Measurements from ENCODE around the gene PRRT3. TPM values are rescaled to one million over a fixed set of nuclear protein-coding genes. Genes with fewer than 3 reads are reported as not detected.

Gene PRRT3
- total and polyA plus RNA-seq, 9 of the 15 experiments (the other 6 are each of a cell fraction or from before 2014, with no cell fraction given) = 0.06 to 1.9 (median 1.2) TPM

DNA sequence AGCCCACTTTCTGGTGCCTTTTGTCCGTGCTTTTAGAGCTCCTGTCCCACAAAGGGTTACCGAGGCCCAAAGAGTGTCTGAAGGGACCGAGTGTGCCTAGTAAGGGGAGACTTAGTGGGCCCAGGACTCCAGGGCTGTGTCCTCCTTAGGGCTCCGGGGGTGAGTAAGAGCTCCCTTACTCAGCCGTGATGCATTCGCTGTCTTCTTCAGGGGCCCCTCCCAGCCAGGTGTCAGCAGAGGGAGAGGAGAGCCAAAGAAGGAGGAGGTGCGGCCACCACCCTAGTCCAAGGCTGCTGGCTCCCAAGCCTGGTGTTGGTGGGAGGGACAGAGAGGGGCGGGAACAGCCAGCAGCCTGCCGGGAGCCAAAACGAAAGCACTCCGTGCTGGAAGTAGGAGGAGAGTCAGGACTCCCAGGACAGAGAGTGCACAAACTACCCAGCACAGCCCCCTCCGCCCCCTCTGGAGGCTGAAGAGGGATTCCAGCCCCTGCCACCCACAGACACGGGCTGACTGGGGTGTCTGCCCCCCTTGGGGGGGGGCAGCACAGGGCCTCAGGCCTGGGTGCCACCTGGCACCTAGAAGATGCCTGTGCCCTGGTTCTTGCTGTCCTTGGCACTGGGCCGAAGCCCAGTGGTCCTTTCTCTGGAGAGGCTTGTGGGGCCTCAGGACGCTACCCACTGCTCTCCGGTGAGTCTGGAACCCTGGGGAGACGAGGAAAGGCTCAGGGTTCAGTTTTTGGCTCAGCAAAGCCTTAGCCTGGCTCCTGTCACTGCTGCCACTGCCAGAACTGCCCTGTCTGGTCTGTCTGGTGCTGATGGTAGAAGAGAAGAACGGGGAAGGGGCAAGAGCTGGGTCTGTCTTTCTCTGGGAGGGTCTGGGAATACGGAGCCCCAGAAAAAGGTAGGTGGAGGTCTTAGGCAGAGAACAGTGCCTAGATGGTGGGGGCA is 35.2 kb downstream of the PRRT3 start, which contains the start of gene IL17RC (continued):
- TF ChIP-seq ZNF398 (CRISPR knock-in tag; IDR thresholded peaks at IDR 0.05) (no peak), CEBPB (tag; IDR thresholded peaks at IDR 0.05) (no peak), STAG1 (CRISPR knock-in tag; IDR thresholded peaks at IDR 0.05; ENCODE audit: borderline replicate concordance) (no peak), TBP (optimal IDR thresholded peaks at IDR 0.05; ENCODE audit: low read depth, low read length) (peak; percentile 62), HDAC1 (IDR thresholded peaks at IDR 0.05) (peak in 1 of 2 experiments; percentile 14; a peak in 1 of 4 replicates), TAF1 (IDR thresholded peaks at IDR 0.05; ENCODE audit: control insufficient read depth, extremely low read depth, insufficient read depth, low read length, severe bottlenecking) (peak; percentile 47), MLX (CRISPR knock-in tag; conservative IDR thresholded peaks at IDR 0.05) (0 out of 4 replicates have a peak, but pooled peaks of 1 of the 2 experiments have one; percentile 10), NELFE (IDR thresholded peaks at IDR 0.05; ENCODE audit: insufficient read depth, insufficient read length) (no peak), MBD2 (IDR thresholded peaks at IDR 0.05; ENCODE audit: borderline replicate concordance, low read depth) (peak; percentile 50; the same call in 1 of the 2 replicates), COPS2 (conservative IDR thresholded peaks at IDR 0.05) (no peak), KLF16 (IDR thresholded peaks at IDR 0.05) (no peak), TEAD4 (IDR thresholded peaks at IDR 0.05; ENCODE audit: low read length) (no peak), TEAD4 (CRISPR knock-in tag; IDR thresholded peaks at IDR 0.05; ENCODE audit: borderline replicate concordance) (no peak), ZKSCAN8 (CRISPR knock-in tag; IDR thresholded peaks at IDR 0.05) (no peak)
- TF ChIP-seq, protein P1, sequence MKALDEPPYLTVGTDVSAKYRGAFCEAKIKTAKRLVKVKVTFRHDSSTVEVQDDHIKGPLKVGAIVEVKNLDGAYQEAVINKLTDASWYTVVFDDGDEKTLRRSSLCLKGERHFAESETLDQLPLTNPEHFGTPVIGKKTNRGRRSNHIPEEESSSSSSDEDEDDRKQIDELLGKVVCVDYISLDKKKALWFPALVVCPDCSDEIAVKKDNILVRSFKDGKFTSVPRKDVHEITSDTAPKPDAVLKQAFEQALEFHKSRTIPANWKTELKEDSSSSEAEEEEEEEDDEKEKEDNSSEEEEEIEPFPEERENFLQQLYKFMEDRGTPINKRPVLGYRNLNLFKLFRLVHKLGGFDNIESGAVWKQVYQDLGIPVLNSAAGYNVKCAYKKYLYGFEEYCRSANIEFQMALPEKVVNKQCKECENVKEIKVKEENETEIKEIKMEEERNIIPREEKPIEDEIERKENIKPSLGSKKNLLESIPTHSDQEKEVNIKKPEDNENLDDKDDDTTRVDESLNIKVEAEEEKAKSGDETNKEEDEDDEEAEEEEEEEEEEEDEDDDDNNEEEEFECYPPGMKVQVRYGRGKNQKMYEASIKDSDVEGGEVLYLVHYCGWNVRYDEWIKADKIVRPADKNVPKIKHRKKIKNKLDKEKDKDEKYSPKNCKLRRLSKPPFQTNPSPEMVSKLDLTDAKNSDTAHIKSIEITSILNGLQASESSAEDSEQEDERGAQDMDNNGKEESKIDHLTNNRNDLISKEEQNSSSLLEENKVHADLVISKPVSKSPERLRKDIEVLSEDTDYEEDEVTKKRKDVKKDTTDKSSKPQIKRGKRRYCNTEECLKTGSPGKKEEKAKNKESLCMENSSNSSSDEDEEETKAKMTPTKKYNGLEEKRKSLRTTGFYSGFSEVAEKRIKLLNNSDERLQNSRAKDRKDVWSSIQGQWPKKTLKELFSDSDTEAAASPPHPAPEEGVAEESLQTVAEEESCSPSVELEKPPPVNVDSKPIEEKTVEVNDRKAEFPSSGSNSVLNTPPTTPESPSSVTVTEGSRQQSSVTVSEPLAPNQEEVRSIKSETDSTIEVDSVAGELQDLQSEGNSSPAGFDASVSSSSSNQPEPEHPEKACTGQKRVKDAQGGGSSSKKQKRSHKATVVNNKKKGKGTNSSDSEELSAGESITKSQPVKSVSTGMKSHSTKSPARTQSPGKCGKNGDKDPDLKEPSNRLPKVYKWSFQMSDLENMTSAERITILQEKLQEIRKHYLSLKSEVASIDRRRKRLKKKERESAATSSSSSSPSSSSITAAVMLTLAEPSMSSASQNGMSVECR (CRISPR knock-in tag; IDR thresholded peaks at IDR 0.05) = no peak; the same call in 1 of the 2 replicates
- TF ChIP-seq, protein P2, sequence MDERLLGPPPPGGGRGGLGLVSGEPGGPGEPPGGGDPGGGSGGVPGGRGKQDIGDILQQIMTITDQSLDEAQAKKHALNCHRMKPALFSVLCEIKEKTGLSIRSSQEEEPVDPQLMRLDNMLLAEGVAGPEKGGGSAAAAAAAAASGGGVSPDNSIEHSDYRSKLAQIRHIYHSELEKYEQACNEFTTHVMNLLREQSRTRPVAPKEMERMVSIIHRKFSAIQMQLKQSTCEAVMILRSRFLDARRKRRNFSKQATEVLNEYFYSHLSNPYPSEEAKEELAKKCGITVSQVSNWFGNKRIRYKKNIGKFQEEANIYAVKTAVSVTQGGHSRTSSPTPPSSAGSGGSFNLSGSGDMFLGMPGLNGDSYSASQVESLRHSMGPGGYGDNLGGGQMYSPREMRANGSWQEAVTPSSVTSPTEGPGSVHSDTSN (CRISPR knock-in tag; IDR thresholded peaks at IDR 0.05; ENCODE audit: low read depth) = no peak
- TF ChIP-seq, protein P2 (tag; conservative IDR thresholded peaks at IDR 0.05; ENCODE audit: low read depth) = no peak

All from K562 (cell line).